ENCODE results near the gene BTBD3.

Gene BTBD3

GRCh38 chr20:11917663-11918062, at the start of gene BTBD3:
Gene BTBD3 (plus strand): TSS chr20:11917893. CDS start chr20:11918276, 383 bp downstream.
- H3K4me1 Mint-ChIP-seq, result peaks cover 13 to 21% of the 10 kb centered on the region in 2 donors
- H3K27ac Mint-ChIP-seq, result peak within 1 kb of the TSS; percentile 62
- H3K4me3 Mint-ChIP-seq, result peak within 1 kb of the TSS; percentile 79
- no peaks in the 10 kb centered on the region for H3K36me3 Mint-ChIP-seq
- no peaks in the 10 kb centered on the region for H3K9me3 Mint-ChIP-seq
- DNase-seq, result peak; percentile 4
- no peaks in the 10 kb centered on the region for H3K27me3 Mint-ChIP-seq
- ATAC-seq (replicated peaks), result peak; percentile 96 to 97

- peaks cover 5 to 6% of the 10 kb centered on the region in 2 donors for H3K27me3 Mint-ChIP-seq
- no peak for ATAC-seq (replicated peaks)
- no peaks in the 10 kb centered on the region for H3K36me3 Mint-ChIP-seq
- no peak overlapping the region for H3K4me3 Mint-ChIP-seq
- H3K9me3 Mint-ChIP-seq, result no peaks in the 10 kb centered on the region
- H3K4me1 Mint-ChIP-seq, result no peaks in the 10 kb centered on the region
- H3K27ac Mint-ChIP-seq, result no peak overlapping the region
- no peak for DNase-seq
Observed at GRCh38 chr20:11869641-11870040, 48.1 kb upstream of the BTBD3 start.

GRCh38 chr20:11870411-11870810, 47.3 kb upstream of the BTBD3 start:
- no peak overlapping the region for H3K27ac Mint-ChIP-seq
- H3K27me3 Mint-ChIP-seq, result peaks cover 5 to 6% of the 10 kb centered on the region in 2 donors
- no peaks in the 10 kb centered on the region for H3K4me1 Mint-ChIP-seq
- H3K36me3 Mint-ChIP-seq, result no peaks in the 10 kb centered on the region
- ATAC-seq (replicated peaks) (no peak), DNase-seq (no peak)
- no peak overlapping the region for H3K4me3 Mint-ChIP-seq
- no peaks in the 10 kb centered on the region for H3K9me3 Mint-ChIP-seq

- Mint-ChIP-seq H3K4me1 (no peaks in the 10 kb centered on the region), H3K9me3 (no peaks in the 10 kb centered on the region), H3K4me3 (no peak overlapping the region), H3K27me3 (peaks cover 0 to 5% of the 10 kb centered on the region in 2 donors), H3K36me3 (no peaks in the 10 kb centered on the region), H3K27ac (no peak overlapping the region)
- ATAC-seq (replicated peaks) (no peak), DNase-seq (no peak)
Observed at GRCh38 chr20:11876555-11876954, 41.1 kb upstream of the BTBD3 start.

- H3K4me3 Mint-ChIP-seq, result no peak overlapping the region
- H3K27ac Mint-ChIP-seq, result no peak overlapping the region
Observed at GRCh38 chr20:11880680-11881079, 37.0 kb upstream of the BTBD3 start.

GRCh38 chr20:11881449-11881848, 36.2 kb upstream of the BTBD3 start:
- Mint-ChIP-seq H3K27ac (no peak overlapping the region), H3K9me3 (peaks cover 0 to 2% of the 10 kb centered on the region in 2 donors), H3K4me1 (no peaks in the 10 kb centered on the region), H3K4me3 (no peak overlapping the region), H3K36me3 (no peaks in the 10 kb centered on the region), H3K27me3 (peaks cover 5 to 14% of the 10 kb centered on the region in 2 donors)
- no peak for DNase-seq
- ATAC-seq (replicated peaks), result no peak

More at GRCh38 chr20:11880680-11881079, 37.0 kb upstream of the BTBD3 start:
- Mint-ChIP-seq H3K36me3 (no peaks in the 10 kb centered on the region), H3K27me3 (peaks cover 5 to 14% of the 10 kb centered on the region in 2 donors), H3K9me3 (peaks cover 0 to 2% of the 10 kb centered on the region in 2 donors), H3K4me1 (no peaks in the 10 kb centered on the region)
- DNase-seq, result no peak
- ATAC-seq (replicated peaks), result no peak

GRCh38 chr20:11882651-11883050, 35.0 kb upstream of the BTBD3 start:
- H3K4me3 Mint-ChIP-seq, result no peak overlapping the region
- H3K4me1 Mint-ChIP-seq, result no peaks in the 10 kb centered on the region
- ATAC-seq (replicated peaks) (no peak), DNase-seq (no peak)
- H3K27ac Mint-ChIP-seq, result no peak overlapping the region
- H3K9me3 Mint-ChIP-seq, result peaks cover 0 to 2% of the 10 kb centered on the region in 2 donors
- H3K27me3 Mint-ChIP-seq, result peaks cover 5 to 14% of the 10 kb centered on the region in 2 donors
- H3K36me3 Mint-ChIP-seq, result no peaks in the 10 kb centered on the region

- Mint-ChIP-seq H3K27me3 (peaks cover 6 to 27% of the 10 kb centered on the region in 2 donors), H3K36me3 (no peaks in the 10 kb centered on the region), H3K4me1 (peaks cover 7 to 21% of the 10 kb centered on the region in 2 donors), H3K27ac (no peak overlapping the region), H3K4me3 (no peak overlapping the region), H3K9me3 (no peaks in the 10 kb centered on the region)
- ATAC-seq (replicated peaks) (no peak), DNase-seq (no peak)
Observed at GRCh38 chr20:11888648-11889047, 29.0 kb upstream of the BTBD3 start.

GRCh38 chr20:11890331-11891076, 27.2 kb upstream of the BTBD3 start:
- Mint-ChIP-seq H3K27me3 (peaks cover 6 to 12% of the 10 kb centered on the region in 2 donors), H3K27ac (no peak overlapping the region), H3K36me3 (no peaks in the 10 kb centered on the region), H3K4me1 (peaks cover 7 to 27% of the 10 kb centered on the region in 2 donors), H3K9me3 (no peaks in the 10 kb centered on the region), H3K4me3 (peak overlapping the region; percentile 73 to 77)
- DNase-seq (peak; percentile 65), ATAC-seq (replicated peaks) (peak; percentile 84 to 87)

GRCh38 chr20:11891077-11891775, 26.5 kb upstream of the BTBD3 start:
- no peaks in the 10 kb centered on the region for H3K36me3 Mint-ChIP-seq
- peaks cover 6 to 12% of the 10 kb centered on the region in 2 donors for H3K27me3 Mint-ChIP-seq
- ATAC-seq (replicated peaks) (peak; percentile 49 to 52), DNase-seq (peak; percentile 6)
- H3K4me1 Mint-ChIP-seq, result peaks cover 7 to 27% of the 10 kb centered on the region in 2 donors
- H3K4me3 Mint-ChIP-seq, result peak overlapping the region; percentile 81 to 82
- no peaks in the 10 kb centered on the region for H3K9me3 Mint-ChIP-seq
- H3K27ac Mint-ChIP-seq, result peak overlapping the region; percentile 37

- DNase-seq (peak; percentile 47), ATAC-seq (replicated peaks) (peak; percentile 52 to 54)
- Mint-ChIP-seq H3K4me1 (peaks cover 7 to 27% of the 10 kb centered on the region in 2 donors), H3K4me3 (peak overlapping the region; percentile 81 to 82), H3K27ac (peak overlapping the region; percentile 52), H3K9me3 (no peaks in the 10 kb centered on the region), H3K27me3 (peaks cover 6 to 12% of the 10 kb centered on the region in 2 donors), H3K36me3 (no peaks in the 10 kb centered on the region)
Observed at GRCh38 chr20:11891776-11892545, 25.7 kb upstream of the BTBD3 start.

- Mint-ChIP-seq H3K4me3 (no peak overlapping the region), H3K4me1 (peaks cover 11 to 27% of the 10 kb centered on the region in 2 donors), H3K9me3 (peaks cover 0 to 3% of the 10 kb centered on the region in 2 donors), H3K36me3 (no peaks in the 10 kb centered on the region), H3K27me3 (peaks cover 8 to 10% of the 10 kb centered on the region in 2 donors), H3K27ac (no peak overlapping the region)
- DNase-seq, result no peak
- no peak for ATAC-seq (replicated peaks)
Observed at GRCh38 chr20:11894062-11894461, 23.6 kb upstream of the BTBD3 start.

GRCh38 chr20:11895861-11896387, 21.8 kb upstream of the BTBD3 start:
- ATAC-seq (replicated peaks), result no peak
- Mint-ChIP-seq H3K27me3 (peaks cover 0 to 3% of the 10 kb centered on the region in 2 donors), H3K27ac (no peak overlapping the region), H3K9me3 (peaks cover 0 to 3% of the 10 kb centered on the region in 2 donors), H3K4me3 (no peak overlapping the region), H3K36me3 (no peaks in the 10 kb centered on the region), H3K4me1 (peaks cover 6 to 20% of the 10 kb centered on the region in 2 donors)
- DNase-seq, result no peak

GRCh38 chr20:11901127-11901526, 16.6 kb upstream of the BTBD3 start:
- Mint-ChIP-seq H3K4me3 (no peak overlapping the region), H3K4me1 (peaks cover 0 to 5% of the 10 kb centered on the region in 2 donors), H3K27me3 (peaks cover 0 to 3% of the 10 kb centered on the region in 2 donors), H3K9me3 (peaks cover 3 to 9% of the 10 kb centered on the region in 2 donors), H3K36me3 (peaks cover 3 to 7% of the 10 kb centered on the region in 2 donors), H3K27ac (no peak overlapping the region)
- ATAC-seq (replicated peaks), result no peak
- no peak for DNase-seq
